ENCODE results near the gene TEP1. TPM values are rescaled to one million over a fixed set of nuclear protein-coding genes. Genes with fewer than 3 reads are reported as not detected.
A peak's percentile ranks its signal among the peaks of the same experiment; 100 is the strongest.

The TEP1 gene
- total and polyA plus RNA-seq, 10 of the 15 experiments (the other 5 are each of a cell fraction or from before 2014, with no cell fraction given), result 3.3 to 29.7 (median 16.8) TPM

DNA sequence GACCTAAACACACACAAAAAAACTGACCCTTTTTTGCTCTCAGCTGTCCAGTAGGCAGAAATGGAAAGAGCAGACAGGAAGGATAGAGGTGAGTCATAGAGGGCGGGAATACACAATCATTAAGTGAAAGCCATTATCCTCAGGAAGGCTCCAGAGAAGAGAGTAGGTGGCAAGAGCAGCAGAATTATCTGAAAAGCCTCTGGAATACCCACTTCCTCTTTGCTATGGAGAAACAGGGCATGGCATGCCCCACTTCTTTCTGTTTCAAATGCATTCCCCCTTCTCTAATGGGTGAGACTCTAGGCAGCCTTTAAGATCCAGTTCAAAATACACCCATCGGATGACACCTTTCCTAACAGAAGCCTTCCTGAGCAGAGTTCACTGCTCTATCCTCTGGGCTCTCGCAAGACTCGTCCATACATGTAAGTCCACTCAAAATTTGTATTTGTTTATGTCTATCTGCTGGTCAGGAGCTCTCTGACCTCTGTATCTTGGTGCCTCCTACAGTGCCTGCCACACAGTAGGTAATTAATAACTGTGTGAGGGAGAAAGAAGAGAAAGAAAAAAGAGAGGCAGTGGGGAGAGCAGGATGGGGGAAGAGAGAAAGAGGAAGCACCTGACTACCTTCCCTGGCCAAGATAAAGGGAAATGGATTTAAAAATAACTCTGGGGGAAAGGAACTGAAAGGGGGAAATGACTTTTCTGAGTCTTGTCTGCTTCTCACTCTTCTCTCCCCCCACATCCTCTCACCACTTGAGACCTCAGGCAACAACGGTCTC is 14.1 kb upstream of the TEP1 start (continued):
- TF ChIP-seq, protein P1, sequence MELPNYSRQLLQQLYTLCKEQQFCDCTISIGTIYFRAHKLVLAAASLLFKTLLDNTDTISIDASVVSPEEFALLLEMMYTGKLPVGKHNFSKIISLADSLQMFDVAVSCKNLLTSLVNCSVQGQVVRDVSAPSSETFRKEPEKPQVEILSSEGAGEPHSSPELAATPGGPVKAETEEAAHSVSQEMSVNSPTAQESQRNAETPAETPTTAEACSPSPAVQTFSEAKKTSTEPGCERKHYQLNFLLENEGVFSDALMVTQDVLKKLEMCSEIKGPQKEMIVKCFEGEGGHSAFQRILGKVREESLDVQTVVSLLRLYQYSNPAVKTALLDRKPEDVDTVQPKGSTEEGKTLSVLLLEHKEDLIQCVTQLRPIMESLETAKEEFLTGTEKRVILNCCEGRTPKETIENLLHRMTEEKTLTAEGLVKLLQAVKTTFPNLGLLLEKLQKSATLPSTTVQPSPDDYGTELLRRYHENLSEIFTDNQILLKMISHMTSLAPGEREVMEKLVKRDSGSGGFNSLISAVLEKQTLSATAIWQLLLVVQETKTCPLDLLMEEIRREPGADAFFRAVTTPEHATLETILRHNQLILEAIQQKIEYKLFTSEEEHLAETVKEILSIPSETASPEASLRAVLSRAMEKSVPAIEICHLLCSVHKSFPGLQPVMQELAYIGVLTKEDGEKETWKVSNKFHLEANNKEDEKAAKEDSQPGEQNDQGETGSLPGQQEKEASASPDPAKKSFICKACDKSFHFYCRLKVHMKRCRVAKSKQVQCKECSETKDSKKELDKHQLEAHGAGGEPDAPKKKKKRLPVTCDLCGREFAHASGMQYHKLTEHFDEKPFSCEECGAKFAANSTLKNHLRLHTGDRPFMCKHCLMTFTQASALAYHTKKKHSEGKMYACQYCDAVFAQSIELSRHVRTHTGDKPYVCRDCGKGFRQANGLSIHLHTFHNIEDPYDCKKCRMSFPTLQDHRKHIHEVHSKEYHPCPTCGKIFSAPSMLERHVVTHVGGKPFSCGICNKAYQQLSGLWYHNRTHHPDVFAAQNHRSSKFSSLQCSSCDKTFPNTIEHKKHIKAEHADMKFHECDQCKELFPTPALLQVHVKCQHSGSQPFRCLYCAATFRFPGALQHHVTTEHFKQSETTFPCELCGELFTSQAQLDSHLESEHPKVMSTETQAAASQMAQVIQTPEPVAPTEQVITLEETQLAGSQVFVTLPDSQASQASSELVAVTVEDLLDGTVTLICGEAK (IDR thresholded peaks at IDR 0.05; ENCODE audit: borderline replicate concordance), result no peak
- TF ChIP-seq ZBED1 (IDR thresholded peaks at IDR 0.05; ENCODE audit: borderline replicate concordance) (0 out of 2 replicates have a peak, but pooled peaks have one; percentile 62), CBX5 (IDR thresholded peaks at IDR 0.05; ENCODE audit: low read depth) (no peak), CHD1 (IDR thresholded peaks at IDR 0.05; ENCODE audit: low read depth, low read length) (no peak), IKZF2 (IDR thresholded peaks at IDR 0.05) (peak; percentile 94 to 95), MTA3 (IDR thresholded peaks at IDR 0.05; ENCODE audit: borderline replicate concordance, low read length) (peak; percentile 78; the same call in 1 of the 2 replicates), CHD2 (IDR thresholded peaks at IDR 0.05; ENCODE audit: borderline replicate concordance, low read depth, low read length) (0 out of 2 replicates have a peak, but pooled peaks have one; percentile 21), GATAD2B (conservative IDR thresholded peaks at IDR 0.05; ENCODE audit: low read depth) (peak; percentile 58; the same call in 1 of the 2 replicates), NFYA (IDR thresholded peaks at IDR 0.05; ENCODE audit: borderline replicate concordance, low read depth, low read length) (no peak), SIN3A (IDR thresholded peaks at IDR 0.05; ENCODE audit: low read depth, low read length) (no peak), IKZF1 (conservative IDR thresholded peaks at IDR 0.05) (peak; percentile 95), TBL1XR1 (IDR thresholded peaks at IDR 0.05; ENCODE audit: low read depth, low read length) (0 out of 2 replicates have a peak, but pooled peaks have one; percentile 39), MEF2A (IDR thresholded peaks at IDR 0.05; ENCODE audit: insufficient read depth, low read depth, low read length) (peak; percentile 97), NBN (IDR thresholded peaks at IDR 0.05) (peak; percentile 36; the same call in 1 of the 2 replicates), SP1 (IDR thresholded peaks at IDR 0.05; ENCODE audit: low read depth, low read length) (peak; percentile 53), DPF2 (IDR thresholded peaks at IDR 0.05) (peak; percentile 88; the same call in 1 of the 2 replicates), PML (IDR thresholded peaks at IDR 0.05; ENCODE audit: low read length) (0 out of 2 replicates have a peak, but pooled peaks have one; percentile 61), EP300 (IDR thresholded peaks at IDR 0.05; ENCODE audit: borderline replicate concordance in 1 of 2, control insufficient read depth in 1 of 2, low read depth in 2 of 2, low read length in 2 of 2) (peak; percentile 42 to 74; a peak in 2 of 4 replicates), RUNX3 (IDR thresholded peaks at IDR 0.05; ENCODE audit: low read length) (peak; percentile 83)
- TF ChIP-seq, protein P2, sequence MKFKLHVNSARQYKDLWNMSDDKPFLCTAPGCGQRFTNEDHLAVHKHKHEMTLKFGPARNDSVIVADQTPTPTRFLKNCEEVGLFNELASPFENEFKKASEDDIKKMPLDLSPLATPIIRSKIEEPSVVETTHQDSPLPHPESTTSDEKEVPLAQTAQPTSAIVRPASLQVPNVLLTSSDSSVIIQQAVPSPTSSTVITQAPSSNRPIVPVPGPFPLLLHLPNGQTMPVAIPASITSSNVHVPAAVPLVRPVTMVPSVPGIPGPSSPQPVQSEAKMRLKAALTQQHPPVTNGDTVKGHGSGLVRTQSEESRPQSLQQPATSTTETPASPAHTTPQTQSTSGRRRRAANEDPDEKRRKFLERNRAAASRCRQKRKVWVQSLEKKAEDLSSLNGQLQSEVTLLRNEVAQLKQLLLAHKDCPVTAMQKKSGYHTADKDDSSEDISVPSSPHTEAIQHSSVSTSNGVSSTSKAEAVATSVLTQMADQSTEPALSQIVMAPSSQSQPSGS (IDR thresholded peaks at IDR 0.05; ENCODE audit: low read length), result peak; percentile 76; the same call in 1 of the 2 replicates
- TF ChIP-seq, protein P3, sequence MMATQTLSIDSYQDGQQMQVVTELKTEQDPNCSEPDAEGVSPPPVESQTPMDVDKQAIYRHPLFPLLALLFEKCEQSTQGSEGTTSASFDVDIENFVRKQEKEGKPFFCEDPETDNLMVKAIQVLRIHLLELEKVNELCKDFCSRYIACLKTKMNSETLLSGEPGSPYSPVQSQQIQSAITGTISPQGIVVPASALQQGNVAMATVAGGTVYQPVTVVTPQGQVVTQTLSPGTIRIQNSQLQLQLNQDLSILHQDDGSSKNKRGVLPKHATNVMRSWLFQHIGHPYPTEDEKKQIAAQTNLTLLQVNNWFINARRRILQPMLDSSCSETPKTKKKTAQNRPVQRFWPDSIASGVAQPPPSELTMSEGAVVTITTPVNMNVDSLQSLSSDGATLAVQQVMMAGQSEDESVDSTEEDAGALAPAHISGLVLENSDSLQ (IDR thresholded peaks at IDR 0.05), result no peak
- TF ChIP-seq, protein P4, sequence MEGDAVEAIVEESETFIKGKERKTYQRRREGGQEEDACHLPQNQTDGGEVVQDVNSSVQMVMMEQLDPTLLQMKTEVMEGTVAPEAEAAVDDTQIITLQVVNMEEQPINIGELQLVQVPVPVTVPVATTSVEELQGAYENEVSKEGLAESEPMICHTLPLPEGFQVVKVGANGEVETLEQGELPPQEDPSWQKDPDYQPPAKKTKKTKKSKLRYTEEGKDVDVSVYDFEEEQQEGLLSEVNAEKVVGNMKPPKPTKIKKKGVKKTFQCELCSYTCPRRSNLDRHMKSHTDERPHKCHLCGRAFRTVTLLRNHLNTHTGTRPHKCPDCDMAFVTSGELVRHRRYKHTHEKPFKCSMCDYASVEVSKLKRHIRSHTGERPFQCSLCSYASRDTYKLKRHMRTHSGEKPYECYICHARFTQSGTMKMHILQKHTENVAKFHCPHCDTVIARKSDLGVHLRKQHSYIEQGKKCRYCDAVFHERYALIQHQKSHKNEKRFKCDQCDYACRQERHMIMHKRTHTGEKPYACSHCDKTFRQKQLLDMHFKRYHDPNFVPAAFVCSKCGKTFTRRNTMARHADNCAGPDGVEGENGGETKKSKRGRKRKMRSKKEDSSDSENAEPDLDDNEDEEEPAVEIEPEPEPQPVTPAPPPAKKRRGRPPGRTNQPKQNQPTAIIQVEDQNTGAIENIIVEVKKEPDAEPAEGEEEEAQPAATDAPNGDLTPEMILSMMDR (IDR thresholded peaks at IDR 0.05 in 2 of 3, conservative IDR thresholded peaks at IDR 0.05 in 1 of 3; ENCODE audit: control insufficient read depth in 2 of 3, extremely low read depth in 1 of 3, insufficient read depth in 1 of 3, low read depth in 3 of 3, low read length in 3 of 3), result no peak
